Posterior vena cava (tissue), 2 donors: ENCODE measurements around the gene USP20. TPM values are rescaled to one million over a fixed set of nuclear protein-coding genes. Genes with fewer than 3 reads are reported as not detected.

Experiments used
- DNase-seq: peaks from one replicate; pipeline ENCODE4 v3.0.0-alpha.2; 2020; ENCODE audit warnings: low spot score
- intact Hi-C, 2 donors: fragments of 100-400 bp; cut with DNase I; formaldehyde crosslinking; loops; one replicate each; pipeline versions ENCODE4 v1.14.1 to v1.14.2; 2022 to 2023
- total RNA-seq, 2 donors: library from RNA; stranded (reverse); fragmentation: NEBNext Ultra II Directional; extraction: Animal tissue kit (Norgen Biotek cat#: 25700); gene quantifications; one replicate each; pipeline ENCODE4 v1.2.1, GENCODE V29; 2021
- donor health status: DM: yes; HTN: yes; CAD: no.
- donor health status: DM: yes; HTN: yes; CAD: no.

Gene USP20
- total RNA-seq, 2 donors from 2014 or later = 25.8 to 26.0 TPM

GRCh38 chr9:129899620-129900019 is 64.4 kb downstream of the USP20 start:
- DNase-seq = no peak
- intact Hi-C loops = loop anchor here in 1 of 2 donors (10.0 kb wide), 1 partner anchor 125 kb away; no protein-coding TSS in a partner anchor

- no peak for DNase-seq
- intact Hi-C loops = no loop called here
Observed at GRCh38 chr9:129900263-129901027, 65.2 kb downstream of the USP20 start.

GRCh38 chr9:129901993-129902739 is 66.9 kb downstream of the USP20 start:
- intact Hi-C loops = no loop called here
- no peak for DNase-seq

- intact Hi-C loops = no loop called here
- DNase-seq = no peak
Observed at GRCh38 chr9:129902740-129903134, 67.5 kb downstream of the USP20 start.

GRCh38 chr9:129904734-129905133 is 69.5 kb downstream of the USP20 start:
- no peak for DNase-seq
- intact Hi-C loops = no loop called here

GRCh38 chr9:129906298-129906697 is 71.0 kb downstream of the USP20 start:
- no peak for DNase-seq
- intact Hi-C loops = no loop called here

GRCh38 chr9:129907201-129907600 is 71.9 kb downstream of the USP20 start:
- intact Hi-C loops = no loop called here
- no peak for DNase-seq

- DNase-seq = no peak
- intact Hi-C loops = no loop called here
Observed at GRCh38 chr9:129908906-129909305, 73.6 kb downstream of the USP20 start.

- intact Hi-C loops = no loop called here
- DNase-seq = no peak
Observed at GRCh38 chr9:129909851-129910250, 74.6 kb downstream of the USP20 start.

- intact Hi-C loops = no loop called here
- no peak for DNase-seq
Observed at GRCh38 chr9:129910628-129911567, 75.6 kb downstream of the USP20 start.

- DNase-seq = no peak
- intact Hi-C loops = no loop called here
Observed at GRCh38 chr9:129914051-129914450, 78.8 kb downstream of the USP20 start.

- DNase-seq = no peak
- intact Hi-C loops = no loop called here
Observed at GRCh38 chr9:129916707-129917106, 81.4 kb downstream of the USP20 start.

- intact Hi-C loops = no loop called here
- DNase-seq = no peak
Observed at GRCh38 chr9:129918296-129918950, 83.2 kb downstream of the USP20 start.

- DNase-seq = no peak
- intact Hi-C loops = no loop called here
Observed at GRCh38 chr9:129919277-129919676, 84.0 kb downstream of the USP20 start.

GRCh38 chr9:129919841-129920240 is 84.6 kb downstream of the USP20 start:
- no peak for DNase-seq
- intact Hi-C loops = no loop called here

- intact Hi-C loops = no loop called here
Observed at GRCh38 chr9:129921905-129922304, 86.6 kb downstream of the USP20 start.

GRCh38 chr9:129923589-129923988 is 88.3 kb downstream of the USP20 start:
- intact Hi-C loops = no loop called here
- no peak for DNase-seq

More at GRCh38 chr9:129921905-129922304, 86.6 kb downstream of the USP20 start:
- DNase-seq = no peak

GRCh38 chr9:129929496-129930125 is 94.4 kb downstream of the USP20 start:
- intact Hi-C loops = loop anchor here in 1 of 2 donors (5.0 kb wide), 1 partner anchor 37 kb away; no protein-coding TSS in a partner anchor
- DNase-seq = no peak

GRCh38 chr9:129930743-129931142 is 95.5 kb downstream of the USP20 start:
- no peak for DNase-seq
- intact Hi-C loops = no loop called here
